ENCODE measurements around the gene GCGR.
A peak's percentile ranks its signal among the peaks of the same experiment; 100 is the strongest.

The GCGR gene

DNA sequence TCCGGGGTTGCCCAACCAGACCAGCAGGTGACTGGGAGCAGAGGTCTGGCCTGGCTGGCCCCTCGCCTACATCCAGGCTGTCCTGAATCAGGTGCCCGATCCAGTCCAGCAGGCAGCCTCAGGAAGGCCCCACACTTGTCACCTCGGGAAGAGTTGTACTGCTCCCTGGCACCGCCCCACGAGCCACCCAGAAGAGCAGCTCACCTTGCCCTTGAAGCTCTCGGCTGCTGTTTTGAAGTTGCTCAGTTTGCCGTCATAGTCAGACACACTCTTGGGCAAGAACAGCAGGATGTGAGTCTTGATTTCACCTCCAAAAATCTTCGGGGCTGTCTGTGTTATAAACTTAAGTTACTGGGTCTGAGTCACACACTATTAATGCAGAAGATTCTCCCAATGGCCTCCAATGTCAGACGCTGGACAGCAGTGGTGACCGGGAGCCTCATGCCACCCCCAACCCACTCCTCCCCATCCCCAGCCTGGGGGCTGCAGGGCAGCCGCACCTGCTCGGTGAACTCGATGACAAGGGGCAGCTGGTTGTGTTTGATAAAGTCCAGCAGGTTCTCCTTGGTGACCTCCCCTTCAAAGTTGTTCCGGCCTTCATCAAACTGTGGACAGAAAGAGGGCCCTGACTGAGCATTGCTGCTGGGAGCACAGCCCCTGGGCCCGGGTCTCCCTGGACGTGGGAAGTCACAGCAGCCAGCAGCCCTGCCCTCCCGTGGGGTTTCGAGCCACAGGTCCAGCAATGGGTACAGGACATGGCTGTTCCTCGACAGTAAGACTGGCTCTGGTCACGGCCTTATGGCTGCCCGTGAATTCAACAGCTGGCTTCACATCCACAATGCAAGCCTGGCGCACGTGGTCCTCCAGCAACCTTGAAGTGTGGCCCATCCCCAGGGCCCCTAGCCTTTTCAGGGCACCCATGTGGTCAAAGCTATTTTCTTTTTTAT, 43.1 kb downstream of the GCGR start:
- DNase-seq (ENCODE audit: low spot score), result no peak

- no peak for DNase-seq (ENCODE audit: low spot score)
Observed at GRCh38 chr17:81849457-81849856, 45.5 kb downstream of the GCGR start.

- DNase-seq (ENCODE audit: low spot score), result no peak
Observed at GRCh38 chr17:81851423-81851822, 47.5 kb downstream of the GCGR start.

DNA sequence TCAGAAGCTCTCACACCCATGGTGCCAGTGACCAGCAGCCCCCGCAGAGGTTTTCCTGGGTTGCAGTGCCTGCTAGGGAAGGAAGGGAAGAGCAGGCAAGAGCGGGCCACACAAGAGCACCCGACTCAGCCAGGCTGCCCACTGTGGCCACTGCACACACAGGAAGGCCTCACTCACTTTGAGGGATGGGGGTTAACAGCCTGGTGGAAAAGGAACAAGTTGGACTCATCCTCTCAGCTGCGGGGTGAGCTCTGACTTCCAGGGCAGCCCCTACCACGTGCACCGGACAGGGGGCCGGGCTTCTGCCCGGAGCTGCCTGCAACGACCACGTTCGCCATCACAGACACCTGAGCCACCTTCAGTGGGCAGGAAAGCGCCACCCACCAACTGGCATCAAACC, 48.3 kb downstream of the GCGR start:
- DNase-seq (ENCODE audit: low spot score), result no peak

DNA sequence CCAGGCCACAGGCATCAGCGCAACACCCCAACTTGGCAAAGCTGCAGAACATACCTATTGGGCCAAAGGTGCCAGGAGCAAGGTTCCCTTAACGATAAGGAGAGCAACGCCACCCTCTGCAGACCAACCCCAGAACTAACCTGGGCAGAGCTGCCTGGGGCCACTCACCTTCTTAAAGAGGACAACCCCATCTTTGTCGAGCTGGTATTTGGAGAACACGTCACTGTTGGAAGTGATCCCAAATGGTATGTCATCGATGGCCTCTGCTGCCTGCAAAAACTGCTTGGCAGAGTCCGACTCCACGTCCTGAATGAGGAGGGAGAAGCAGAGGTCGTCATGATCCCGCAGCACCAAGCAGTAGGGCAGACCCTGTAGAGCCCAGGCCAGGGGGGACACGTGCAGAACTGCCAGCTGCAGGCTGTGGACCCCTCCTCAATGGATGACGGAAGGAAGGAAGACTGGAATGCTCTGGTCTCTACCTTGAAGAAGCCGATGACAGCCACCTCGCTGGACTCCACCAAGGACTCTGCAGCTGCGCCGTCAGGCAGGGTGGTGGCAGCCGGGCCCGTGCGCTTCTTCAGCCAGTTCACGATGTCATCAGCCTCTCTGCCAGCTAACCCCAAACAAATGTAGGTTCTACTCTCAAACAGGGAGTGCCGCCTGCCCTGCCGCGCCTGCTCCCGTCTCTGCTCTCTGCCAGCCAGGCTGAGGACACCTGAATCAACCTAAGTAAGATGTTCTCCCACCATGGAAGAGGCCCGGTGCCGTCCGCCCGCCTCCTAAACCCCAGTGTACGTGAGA, 51.2 kb downstream of the GCGR start:
- no peak for DNase-seq (ENCODE audit: low spot score)

DNA sequence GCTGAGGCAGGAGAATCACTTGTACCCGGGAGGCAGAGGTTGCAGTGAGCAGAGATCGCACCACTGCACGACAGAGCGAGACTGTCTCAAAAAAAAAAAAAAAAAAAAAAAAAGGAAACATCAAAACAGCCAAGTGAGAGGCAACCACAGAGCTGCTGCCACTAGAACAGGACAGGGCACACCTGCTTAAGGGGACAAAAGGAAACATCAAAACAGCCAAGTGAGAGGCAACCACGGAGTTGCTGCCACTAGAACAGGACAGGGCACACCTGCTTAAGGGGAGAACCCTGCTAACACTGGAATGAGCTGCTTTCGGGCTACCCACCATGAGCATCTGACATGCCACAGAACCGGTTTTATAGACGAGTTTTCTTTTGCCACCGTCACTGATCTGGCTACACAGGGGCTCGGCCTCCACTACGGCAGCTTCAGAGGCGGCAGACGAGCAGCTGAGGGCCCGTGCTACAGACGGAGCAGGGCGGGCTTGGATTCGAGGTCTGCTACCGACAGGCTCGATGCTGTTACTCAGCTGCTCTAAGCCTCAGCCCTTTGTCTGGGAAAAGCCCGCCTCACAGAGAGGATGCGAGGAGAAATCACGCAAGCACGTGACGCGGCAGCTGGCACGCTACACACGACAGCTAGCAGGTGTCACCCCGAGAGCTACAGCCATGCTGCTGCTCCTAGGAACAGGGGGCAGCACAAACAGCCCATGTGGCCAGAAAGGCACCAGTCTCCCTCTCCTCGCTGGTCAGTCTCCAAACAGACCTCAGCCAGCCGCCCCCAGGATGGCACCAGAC, 54.4 kb downstream of the GCGR start:
- DNase-seq (ENCODE audit: low spot score), result no peak

GRCh38 chr17:81858967-81859905, 55.3 kb downstream of the GCGR start:
- DNase-seq (ENCODE audit: low spot score), result no peak

GRCh38 chr17:81859906-81860755, 56.2 kb downstream of the GCGR start, which contains the start of gene P4HB:
Gene P4HB (minus strand): TSS chr17:81860535. CDS start chr17:81860471, 64 bp downstream.
- no peak for DNase-seq (ENCODE audit: low spot score)

- peak; percentile 100 for DNase-seq (ENCODE audit: low spot score)
Observed at GRCh38 chr17:81860756-81861568, 57.0 kb downstream of the GCGR start.

GRCh38 chr17:81863123-81863675, 59.2 kb downstream of the GCGR start:
- DNase-seq (ENCODE audit: low spot score), result no peak

All from AG08396 (cell line).